ENCODE data around the gene KRTAP3-2. TPM values are rescaled to one million over a fixed set of nuclear protein-coding genes. Genes with fewer than 3 reads are reported as not detected.

The KRTAP3-2 gene
- total RNA-seq, 1 experiment from 2014 or later = not detected

GRCh38 chr17:40978575-40979151, 21.0 kb downstream of the KRTAP3-2 start:
- no peak overlapping the region for H3K4me2 ChIP-seq

GRCh38 chr17:40975516-40975915, 24.2 kb downstream of the KRTAP3-2 start:
- Histone ChIP-seq H2AFZ (no peak overlapping the region), H4K20me1 (ENCODE audit: insufficient read depth) (no peaks in the 10 kb centered on the region), H3K4me2 (no peak overlapping the region), H3K79me2 (ENCODE audit: low read depth) (no peaks in the 10 kb centered on the region), H3K4me1 (replicated peaks; ENCODE audit: insufficient read depth) (no peaks in the 10 kb centered on the region), H3K36me3 (ENCODE audit: low read depth) (no peaks in the 10 kb centered on the region), H3K9me3 (ENCODE audit: insufficient read depth, low read depth) (no peaks in the 10 kb centered on the region), H3K27me3 (ENCODE audit: insufficient read depth, low read depth) (no peaks in the 10 kb centered on the region), H3K4me3 (no peak overlapping the region), H3K27ac (no peak overlapping the region), H3F3A (ENCODE audit: insufficient read depth, low read depth) (no peaks in the 10 kb centered on the region), H3K9me2 (ENCODE audit: insufficient read depth) (no peaks in the 10 kb centered on the region)
- no peak for TF ChIP-seq EZH2 (IDR thresholded peaks at IDR 0.05; ENCODE audit: low read depth)
- TF ChIP-seq CTCF (conservative IDR thresholded peaks at IDR 0.05) = no peak
- no peak for DNase-seq
- CTCF ChIA-PET = no interaction called here
- intact Hi-C loops (cut with micrococcal nuclease; ENCODE audit: unreplicated experiment) = no loop called here
- BruUV-seq (replicated peaks) = no TSS peak
- POLR2A ChIA-PET (ENCODE audit: unreplicated experiment) = no interaction called here

More at GRCh38 chr17:40978575-40979151, 21.0 kb downstream of the KRTAP3-2 start:
- H3K79me2 ChIP-seq (ENCODE audit: low read depth) = no peaks in the 10 kb centered on the region
- H3K27me3 ChIP-seq (ENCODE audit: insufficient read depth, low read depth) = no peaks in the 10 kb centered on the region
- ChIA-PET CTCF (no interaction called here), POLR2A (ENCODE audit: unreplicated experiment) (no interaction called here)
- TF ChIP-seq EZH2 (IDR thresholded peaks at IDR 0.05; ENCODE audit: low read depth) = no peak
- TF ChIP-seq CTCF (conservative IDR thresholded peaks at IDR 0.05) = no peak
- no peak overlapping the region for H3K4me3 ChIP-seq
- no peaks in the 10 kb centered on the region for H3F3A ChIP-seq (ENCODE audit: insufficient read depth, low read depth)
- no peak for DNase-seq
- intact Hi-C loops (cut with micrococcal nuclease; ENCODE audit: unreplicated experiment) = no loop called here
- H3K9me3 ChIP-seq (ENCODE audit: insufficient read depth, low read depth) = no peaks in the 10 kb centered on the region
- no peaks in the 10 kb centered on the region for H3K36me3 ChIP-seq (ENCODE audit: low read depth)
- no peaks in the 10 kb centered on the region for H3K4me1 ChIP-seq (replicated peaks; ENCODE audit: insufficient read depth)
- no TSS peak for BruUV-seq (replicated peaks)
- no peaks in the 10 kb centered on the region for H3K9me2 ChIP-seq (ENCODE audit: insufficient read depth)
- H3K27ac ChIP-seq = no peak overlapping the region
- H2AFZ ChIP-seq = no peak overlapping the region
- H4K20me1 ChIP-seq (ENCODE audit: insufficient read depth) = no peaks in the 10 kb centered on the region

- Histone ChIP-seq H3K79me2 (ENCODE audit: low read depth) (no peaks in the 10 kb centered on the region), H3K9me3 (ENCODE audit: insufficient read depth, low read depth) (no peaks in the 10 kb centered on the region), H3K9me2 (ENCODE audit: insufficient read depth) (no peaks in the 10 kb centered on the region), H3K27ac (no peak overlapping the region), H3K27me3 (ENCODE audit: insufficient read depth, low read depth) (no peaks in the 10 kb centered on the region), H2AFZ (no peak overlapping the region), H3K36me3 (ENCODE audit: low read depth) (no peaks in the 10 kb centered on the region), H3K4me3 (no peak overlapping the region), H3F3A (ENCODE audit: insufficient read depth, low read depth) (no peaks in the 10 kb centered on the region), H3K4me2 (no peak overlapping the region), H4K20me1 (ENCODE audit: insufficient read depth) (no peaks in the 10 kb centered on the region), H3K4me1 (replicated peaks; ENCODE audit: insufficient read depth) (no peaks in the 10 kb centered on the region)
- no TSS peak for BruUV-seq (replicated peaks)
- ChIA-PET CTCF (no interaction called here), POLR2A (ENCODE audit: unreplicated experiment) (no interaction called here)
- intact Hi-C loops (cut with micrococcal nuclease; ENCODE audit: unreplicated experiment) = no loop called here
- TF ChIP-seq CTCF (conservative IDR thresholded peaks at IDR 0.05) = no peak
- no peak for TF ChIP-seq EZH2 (IDR thresholded peaks at IDR 0.05; ENCODE audit: low read depth)
- no peak for DNase-seq
Measured at GRCh38 chr17:40974366-40974765, 25.3 kb downstream of the KRTAP3-2 start.
